ENCODE results near the gene NRARP. TPM values are rescaled to one million over a fixed set of nuclear protein-coding genes. Genes with fewer than 3 reads are reported as not detected.

Gene NRARP
- total and polyA plus RNA-seq, 2 of the 8 experiments (the other 6 are each of a cell fraction or from before 2014, with no cell fraction given), result 32.5 to 37.2 TPM

DNA sequence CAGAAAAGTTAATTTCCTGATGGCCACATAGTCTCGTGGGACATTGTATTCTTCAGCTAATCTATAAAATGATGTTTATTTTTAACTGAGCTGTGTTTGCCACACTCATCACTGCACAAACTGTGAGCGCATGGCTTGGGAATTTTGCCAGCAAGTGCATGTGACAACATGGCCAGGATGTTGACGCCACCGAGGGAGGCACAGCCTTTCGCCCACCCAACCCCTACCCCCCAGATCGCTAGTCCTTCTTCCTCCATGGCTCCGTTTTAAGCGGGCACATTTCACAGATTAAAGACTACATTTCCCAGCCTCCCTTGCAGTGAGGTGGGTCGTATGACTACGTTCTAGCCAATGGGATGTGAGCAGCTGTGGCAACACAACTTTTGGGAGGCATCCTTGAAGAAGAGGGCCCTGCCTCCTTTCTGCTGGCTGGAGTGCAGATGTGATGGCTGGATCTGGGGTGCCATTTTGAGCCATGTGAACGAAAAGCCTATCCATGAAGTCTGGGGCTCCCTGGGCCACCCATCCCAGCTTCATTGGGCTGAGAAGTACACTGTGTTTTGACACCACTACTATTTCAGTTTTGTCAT lies 7.9 kb downstream of the NRARP start (continued):
- no peak for TF ChIP-seq ZNF274 (IDR thresholded peaks at IDR 0.05; ENCODE audit: borderline replicate concordance, extremely low read depth, low read length)
